Esophagus squamous epithelium (tissue), 5 donors: Measurements from ENCODE around the gene HPCAL4. TPM values are rescaled to one million over a fixed set of nuclear protein-coding genes. Genes with fewer than 3 reads are reported as not detected.

ENCODE experiments used
- DNase-seq: peaks from one replicate; lab custom pipeline; 2025; lab: John Stamatoyannopoulos, UW
- H3K27ac ChIP-seq, 4 donors: fragments of 200-600 bp; sonication (generic); one replicate each; pipeline ENCODE4 v1.5.1; 2016 to 2019; ENCODE audit warnings: mild to moderate bottlenecking in 1 of 4
- H3K27me3 ChIP-seq, 4 donors: fragments of 200-600 bp; sonication (generic); 1 replicate in 3 of 4; 2 replicates in 1 of 4; pipeline versions ENCODE4 v1.5.1 to v1.6.0; 2017 to 2021; ENCODE audit warnings: antibody characterized with exemption in 1 of 4
- H3K36me3 ChIP-seq, 3 donors: fragments of 200-600 bp; sonication (generic); one replicate each; pipeline ENCODE4 v1.5.1; 2016 to 2019
- H3K4me1 ChIP-seq, 3 donors: fragments of 200-600 bp; sonication (generic); one replicate each; pipeline ENCODE4 v1.5.1; 2017 to 2019
- H3K4me3 ChIP-seq, 4 donors: fragments of 200-600 bp; sonication (generic); 1 replicate in 3 of 4; 2 replicates in 1 of 4; pipeline ENCODE4 v1.5.1; 2016 to 2019; ENCODE audit warnings: mild to moderate bottlenecking in 2 of 4, moderate library complexity in 1 of 4
- H3K9me3 ChIP-seq, 3 donors: fragments of 200-600 bp; sonication (generic); one replicate each; pipeline ENCODE4 v1.5.1; 2016 to 2019
- CTCF ChIP-seq, 6 experiments: fragments of 450-650 bp in 4 of 6; fragments of 200-600 bp in 2 of 6; sonication (generic) in 2 of 6; IDR thresholded peaks; one replicate each; pipeline ENCODE4 v1.5.1; 2016 to 2019; ENCODE audit warnings: antibody characterized with exemption in 6 of 6, mild to moderate bottlenecking in 4 of 6, moderate library complexity in 4 of 6
- POLR2A ChIP-seq, 4 donors: fragments of 450-650 bp; IDR thresholded peaks; one replicate each; pipeline ENCODE4 v1.6.1; 2017; ENCODE audit warnings: antibody characterized with exemption in 4 of 4, mild to moderate bottlenecking in 4 of 4, moderate library complexity in 3 of 4
- WGBS, 2 donors: methylation state at CpG; one replicate each; pipeline ENCODE4 v1.1.5; 2018; 5-methylcytosine and 5-hydroxymethylcytosine counted together
- intact Hi-C: fragments of 100-400 bp; cut with DNase I; formaldehyde crosslinking; loops from one replicate; pipeline ENCODE4 v1.15.0; 2022
- total RNA-seq, 4 donors: library from RNA; depleted of rRNA; stranded (reverse); fragments of >200 nt; gene quantifications; one replicate each; pipeline ENCODE4 v1.1.0, GENCODE V29; 2016
- donor health status: DM: yes; HTN: yes; CAD: no.

HPCAL4 gene
- total RNA-seq, 4 donors from 2014 or later, result 0.19 to 0.41 TPM; not detected in 2

- TF ChIP-seq POLR2A (IDR thresholded peaks at IDR 0.05) (no peak), CTCF (IDR thresholded peaks at IDR 0.05) (no peak)
- no peak for DNase-seq
- 76 to 80% methylated on average over 2 to 4 of the region's 4 CpGs for WGBS, 2 donors
- Histone ChIP-seq H3K27ac (no peak overlapping the region), H3K4me1 (peaks cover 0 to 21% (median 9%) of the 10 kb centered on the region in 3 donors), H3K27me3 (peaks cover 0 to 87% (median 2%) of the 10 kb centered on the region in 4 donors), H3K9me3 (no peaks in the 10 kb centered on the region), H3K36me3 (no peaks in the 10 kb centered on the region), H3K4me3 (peak overlapping the region in 1 of 4 donors; percentile 4)
- intact Hi-C loops, result no loop called here
Measured at GRCh38 chr1:39637361-39637760, 53.9 kb downstream of the HPCAL4 start.

DNA sequence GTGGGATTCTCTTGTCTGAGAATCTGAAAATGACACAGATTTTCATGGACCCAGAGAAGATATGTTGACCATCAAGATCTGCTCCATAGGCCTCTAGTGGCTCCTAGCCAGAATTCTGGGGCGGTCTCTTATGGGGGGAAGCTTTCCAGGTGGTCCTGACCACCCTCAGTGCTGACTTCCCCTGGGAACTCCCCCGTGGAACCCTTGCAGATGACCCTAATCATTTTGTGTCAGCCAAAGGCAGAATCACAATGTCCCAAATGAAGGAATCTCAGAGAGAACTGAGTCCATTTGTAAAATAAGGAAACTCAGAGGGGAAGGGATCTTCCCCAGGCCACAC is 55.4 kb downstream of the HPCAL4 start:
- no peak for DNase-seq
- Histone ChIP-seq H3K27me3 (peaks cover 0 to 95% (median 2%) of the 10 kb centered on the region in 4 donors), H3K4me1 (peaks cover 0 to 21% (median 9%) of the 10 kb centered on the region in 3 donors), H3K27ac (peak overlapping the region in 3 of 4 donors; percentile 17 to 57 (median 52)), H3K4me3 (no peak overlapping the region), H3K36me3 (no peaks in the 10 kb centered on the region), H3K9me3 (no peaks in the 10 kb centered on the region)
- intact Hi-C loops, result no loop called here
- 50% methylated on average over 2 of the region's 2 CpGs; no CpG with 5 or more reads in 1 of the 2 donors for WGBS, 2 donors
- TF ChIP-seq CTCF (IDR thresholded peaks at IDR 0.05) (no peak), POLR2A (IDR thresholded peaks at IDR 0.05) (no peak)

GRCh38 chr1:39635205-39635870 is 55.9 kb downstream of the HPCAL4 start:
- Histone ChIP-seq H3K27me3 (peaks cover 0 to 92% (median 2%) of the 10 kb centered on the region in 4 donors), H3K9me3 (no peaks in the 10 kb centered on the region), H3K4me1 (peaks cover 0 to 21% (median 9%) of the 10 kb centered on the region in 3 donors), H3K4me3 (no peak overlapping the region), H3K27ac (peak overlapping the region in 3 of 4 donors; percentile 17 to 57 (median 52)), H3K36me3 (no peaks in the 10 kb centered on the region)
- intact Hi-C loops, result no loop called here
- TF ChIP-seq CTCF (IDR thresholded peaks at IDR 0.05), result no peak
- no peak for TF ChIP-seq POLR2A (IDR thresholded peaks at IDR 0.05)
- DNase-seq, result no peak
- 72 to 80% methylated on average over 10 of the region's 12 CpGs for WGBS, 2 donors

GRCh38 chr1:39633422-39633821 is 57.8 kb downstream of the HPCAL4 start:
- Histone ChIP-seq H3K27ac (peak overlapping the region in 2 of 4 donors; percentile 22 to 52), H3K4me3 (peak overlapping the region in 1 of 4 donors; percentile 21)
- WGBS, 2 donors, result 58 to 59% methylated on average over 2 to 3 of the region's 3 CpGs

More at GRCh38 chr1:39633422-39633821, 57.8 kb downstream of the HPCAL4 start:
- intact Hi-C loops, result no loop called here
- Histone ChIP-seq H3K9me3 (no peaks in the 10 kb centered on the region), H3K27me3 (peaks cover 0 to 75% (median 0%) of the 10 kb centered on the region in 4 donors), H3K4me1 (peaks cover 0 to 10% (median 5%) of the 10 kb centered on the region in 3 donors), H3K36me3 (no peaks in the 10 kb centered on the region)
- no peak for TF ChIP-seq POLR2A (IDR thresholded peaks at IDR 0.05)
- no peak for TF ChIP-seq CTCF (IDR thresholded peaks at IDR 0.05)
- no peak for DNase-seq
